Measurements from ENCODE around the gene HFM1.
"Not testable (repeated sequence)": the region's sequence is repeated elsewhere in the genome, so short reads cannot be mapped to it uniquely, and the experiment has no call there.

Gene HFM1

GRCh38 chr1:91372230-91372629, 32.4 kb downstream of the HFM1 start:
- DNase-seq (ENCODE audit: low read depth, low spot score); H3K27ac ChIP-seq: not testable (repeated sequence)

GRCh38 chr1:91349524-91349923, 55.1 kb downstream of the HFM1 start:
- no peak overlapping the region for H3K27ac ChIP-seq
- no peak for DNase-seq (ENCODE audit: low read depth, low spot score)

- no peak overlapping the region for H3K27ac ChIP-seq
- DNase-seq (ENCODE audit: low read depth, low spot score), result no peak
These were observed 57.8 kb downstream of the HFM1 start for GRCh38 chr1:91346824-91347223.

- DNase-seq (ENCODE audit: low read depth, low spot score), result no peak
- no peak overlapping the region for H3K27ac ChIP-seq
These were observed 59.1 kb downstream of the HFM1 start for GRCh38 chr1:91345395-91346005.

- H3K27ac ChIP-seq, result no peak overlapping the region
- no peak for DNase-seq (ENCODE audit: low read depth, low spot score)
These were observed 66.1 kb downstream of the HFM1 start for GRCh38 chr1:91338501-91338900.

- no peak for DNase-seq (ENCODE audit: low read depth, low spot score)
These were observed 69.0 kb downstream of the HFM1 start for GRCh38 chr1:91335603-91336002.

GRCh38 chr1:91334856-91335255, 69.8 kb downstream of the HFM1 start:
- no peak for DNase-seq (ENCODE audit: low read depth, low spot score)
- H3K27ac ChIP-seq, result no peak overlapping the region

More at GRCh38 chr1:91335603-91336002, 69.0 kb downstream of the HFM1 start:
- no peak overlapping the region for H3K27ac ChIP-seq

- no peak overlapping the region for H3K27ac ChIP-seq
- peak; percentile 58 for DNase-seq (ENCODE audit: low read depth, low spot score)
These were observed 79.2 kb downstream of the HFM1 start for GRCh38 chr1:91325456-91325855.

GRCh38 chr1:91314643-91315042, 90.0 kb downstream of the HFM1 start:
- H3K27ac ChIP-seq, result no peak overlapping the region
- DNase-seq (ENCODE audit: low read depth, low spot score), result no peak

- DNase-seq (ENCODE audit: low read depth, low spot score), result no peak
- no peak overlapping the region for H3K27ac ChIP-seq
These were observed 93.0 kb downstream of the HFM1 start for GRCh38 chr1:91311672-91312071.

- DNase-seq (ENCODE audit: low read depth, low spot score), result no peak
- no peak overlapping the region for H3K27ac ChIP-seq
These were observed 96.1 kb downstream of the HFM1 start for GRCh38 chr1:91308544-91308943.

GRCh38 chr1:91307784-91308409, 96.7 kb downstream of the HFM1 start:
- no peak overlapping the region for H3K27ac ChIP-seq
- no peak for DNase-seq (ENCODE audit: low read depth, low spot score)

- no peak for DNase-seq (ENCODE audit: low read depth, low spot score)
- no peak overlapping the region for H3K27ac ChIP-seq
These were observed 101.5 kb downstream of the HFM1 start for GRCh38 chr1:91303165-91303564.

- H3K27ac ChIP-seq; DNase-seq (ENCODE audit: low read depth, low spot score): not testable (repeated sequence)
These were observed 115.6 kb downstream of the HFM1 start for GRCh38 chr1:91288843-91289553.

- H3K27ac ChIP-seq; DNase-seq (ENCODE audit: low read depth, low spot score): not testable (repeated sequence)
These were observed 117.7 kb downstream of the HFM1 start for GRCh38 chr1:91286962-91287317.

- H3K27ac ChIP-seq; DNase-seq (ENCODE audit: low read depth, low spot score): not testable (repeated sequence)
These were observed 118.2 kb downstream of the HFM1 start for GRCh38 chr1:91286259-91286961.

GRCh38 chr1:91283421-91283726, 121.3 kb downstream of the HFM1 start:
- H3K27ac ChIP-seq, result no peak overlapping the region
- no peak for DNase-seq (ENCODE audit: low read depth, low spot score)

- peak; percentile 5 for DNase-seq (ENCODE audit: low read depth, low spot score)
- no peak overlapping the region for H3K27ac ChIP-seq
These were observed 121.8 kb downstream of the HFM1 start for GRCh38 chr1:91282695-91283420.

GRCh38 chr1:91281782-91282181, 122.9 kb downstream of the HFM1 start:
- DNase-seq (ENCODE audit: low read depth, low spot score), result no peak
- no peak overlapping the region for H3K27ac ChIP-seq

GRCh38 chr1:91278754-91279153, 125.9 kb downstream of the HFM1 start:
- H3K27ac ChIP-seq, result no peak overlapping the region
- DNase-seq (ENCODE audit: low read depth, low spot score), result no peak

GRCh38 chr1:91273875-91274274, 130.8 kb downstream of the HFM1 start:
- H3K27ac ChIP-seq, result no peak overlapping the region

More at GRCh38 chr1:91273875-91274274, 130.8 kb downstream of the HFM1 start:
- no peak for DNase-seq (ENCODE audit: low read depth, low spot score)
